Prostate gland (tissue), 2 donors: ENCODE data around the gene ZNF185. TPM values are rescaled to one million over a fixed set of nuclear protein-coding genes. Genes with fewer than 3 reads are reported as not detected.
"Not testable (repeated sequence)": the region's sequence is repeated elsewhere in the genome, so short reads cannot be mapped to it uniquely, and the experiment has no call there.

ENCODE experiments used
- DNase-seq: peaks from one replicate; pipeline ENCODE4 v3.0.0-alpha.2; 2019; ENCODE audit warnings: low spot score
- H3K27ac ChIP-seq, 2 donors: fragments of 200-600 bp; sonication (generic); 2 replicates each; pipeline ENCODE4 v1.5.1; 2017 to 2019
- H3K27me3 ChIP-seq: fragments of 200-600 bp; sonication (generic); replicated peaks from 2 replicates; pipeline ENCODE4 v1.5.1; 2019; ENCODE audit not compliant: insufficient read depth
- H3K36me3 ChIP-seq, 2 donors: fragments of 200-600 bp; sonication (generic); 1 replicate in 1 of 2; 2 replicates in 1 of 2; pipeline versions ENCODE4 v1.5.1 to v1.8.1; 2017 to 2019
- H3K4me1 ChIP-seq: fragments of 200-600 bp; sonication (generic); replicated peaks from 2 replicates; pipeline ENCODE4 v1.5.1; 2019
- H3K4me3 ChIP-seq, 2 donors: fragments of 200-600 bp; sonication (generic); 2 replicates each; pipeline ENCODE4 v1.5.1; 2017 to 2019
- H3K9me3 ChIP-seq: fragments of 200-600 bp; sonication (generic); 2 replicates; pipeline ENCODE4 v1.5.1; 2017
- POLR2A ChIP-seq: fragments of 450-650 bp; IDR thresholded peaks from one replicate; pipeline ENCODE4 v1.6.1; 2016; ENCODE audit warnings: antibody characterized with exemption, mild to moderate bottlenecking
- POLR2AphosphoS5 ChIP-seq: sonication (generic); formaldehyde crosslinking; IDR thresholded peaks from one replicate; pipeline ENCODE4 v1.6.1; 2017; ENCODE audit warnings: antibody characterized with exemption
- WGBS: methylation state at CpG from one replicate; pipeline ENCODE4 v1.1.5; 2018; 5-methylcytosine and 5-hydroxymethylcytosine counted together
- intact Hi-C: fragments of 100-400 bp; cut with DNase I; formaldehyde crosslinking; loops from one replicate; pipeline ENCODE4 v1.14.2; 2022
- total RNA-seq, 2 donors: library from RNA; depleted of rRNA; stranded (reverse); fragments of >200 nt; gene quantifications; one replicate each; pipeline ENCODE4 v1.1.0, GENCODE V29; 2016
- TF ChIP-seq, protein P1 (sequence below), 4 experiments: fragments of 200-600 bp in 2 of 4; fragments of 450-650 bp in 2 of 4; sonication (generic) in 2 of 4; IDR thresholded peaks; 1 replicate in 3 of 4; 2 replicates in 1 of 4; pipeline ENCODE4 v1.5.1; 2016 to 2019; ENCODE audit warnings: antibody characterized with exemption in 4 of 4, mild to moderate bottlenecking in 2 of 4, moderate library complexity in 2 of 4

Gene ZNF185
- total RNA-seq, 2 donors from 2014 or later, result 20.3 to 27.1 TPM

DNA sequence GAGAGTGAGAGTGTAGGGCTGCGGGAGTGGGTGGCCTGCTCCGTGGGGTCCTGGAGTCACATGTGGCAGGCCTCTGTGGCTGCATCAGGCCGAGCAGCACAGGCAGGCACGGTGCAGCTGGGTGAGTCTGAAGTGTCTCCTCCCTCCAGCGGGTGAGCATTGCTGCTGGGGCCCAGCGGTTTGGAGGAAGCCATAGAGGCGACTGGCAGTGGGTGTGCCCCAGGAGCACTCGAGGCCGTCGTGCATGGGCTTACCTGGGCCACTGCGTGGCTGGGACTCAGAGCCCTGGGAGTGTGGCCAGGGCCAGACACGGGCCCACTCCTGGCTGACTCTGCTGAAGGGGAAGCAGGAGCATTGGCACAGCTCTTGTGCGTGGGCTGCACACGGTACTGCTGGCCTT is 10.6 kb downstream of the ZNF185 start:
- Histone ChIP-seq H3K4me3 (no peak overlapping the region), H3K36me3 (no peaks in the 10 kb centered on the region), H3K27ac (no peak overlapping the region), H3K9me3 (no peaks in the 10 kb centered on the region), H3K4me1 (no peaks in the 10 kb centered on the region), H3K27me3 (no peaks in the 10 kb centered on the region)
- intact Hi-C loops, result no loop called here
- DNase-seq, result no peak
- TF ChIP-seq POLR2A, result no peak
- TF ChIP-seq, protein P1, sequence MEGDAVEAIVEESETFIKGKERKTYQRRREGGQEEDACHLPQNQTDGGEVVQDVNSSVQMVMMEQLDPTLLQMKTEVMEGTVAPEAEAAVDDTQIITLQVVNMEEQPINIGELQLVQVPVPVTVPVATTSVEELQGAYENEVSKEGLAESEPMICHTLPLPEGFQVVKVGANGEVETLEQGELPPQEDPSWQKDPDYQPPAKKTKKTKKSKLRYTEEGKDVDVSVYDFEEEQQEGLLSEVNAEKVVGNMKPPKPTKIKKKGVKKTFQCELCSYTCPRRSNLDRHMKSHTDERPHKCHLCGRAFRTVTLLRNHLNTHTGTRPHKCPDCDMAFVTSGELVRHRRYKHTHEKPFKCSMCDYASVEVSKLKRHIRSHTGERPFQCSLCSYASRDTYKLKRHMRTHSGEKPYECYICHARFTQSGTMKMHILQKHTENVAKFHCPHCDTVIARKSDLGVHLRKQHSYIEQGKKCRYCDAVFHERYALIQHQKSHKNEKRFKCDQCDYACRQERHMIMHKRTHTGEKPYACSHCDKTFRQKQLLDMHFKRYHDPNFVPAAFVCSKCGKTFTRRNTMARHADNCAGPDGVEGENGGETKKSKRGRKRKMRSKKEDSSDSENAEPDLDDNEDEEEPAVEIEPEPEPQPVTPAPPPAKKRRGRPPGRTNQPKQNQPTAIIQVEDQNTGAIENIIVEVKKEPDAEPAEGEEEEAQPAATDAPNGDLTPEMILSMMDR (IDR thresholded peaks at IDR 0.05), result no peak
- WGBS, result 71% methylated on average over 4 of the region's 14 CpGs

DNA sequence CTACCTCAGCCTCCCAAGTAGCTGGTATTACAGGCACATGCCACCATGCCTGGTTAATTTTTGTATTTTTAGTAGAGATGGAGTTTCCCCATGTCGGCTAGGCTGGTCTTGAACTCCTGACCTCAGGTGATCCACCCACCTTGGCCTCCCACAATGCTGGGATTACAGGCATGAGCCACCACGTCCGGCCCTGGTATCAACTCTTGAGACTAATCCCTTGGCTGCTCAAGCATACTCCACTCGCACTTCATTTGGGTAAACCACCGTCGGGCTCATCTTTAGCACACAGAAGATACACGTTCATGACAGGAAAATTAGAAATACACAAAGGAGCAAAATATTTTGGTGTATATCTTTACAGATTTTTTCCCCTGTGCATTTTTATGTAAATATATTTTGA is 12.2 kb downstream of the ZNF185 start:
- H3K9me3 ChIP-seq, H3K27ac ChIP-seq, H3K4me3 ChIP-seq, intact Hi-C loops, H3K27me3 ChIP-seq, H3K36me3 ChIP-seq, DNase-seq, H3K4me1 ChIP-seq: not testable (repeated sequence)
- 92% methylated on average over 7 of the region's 7 CpGs for WGBS

DNA sequence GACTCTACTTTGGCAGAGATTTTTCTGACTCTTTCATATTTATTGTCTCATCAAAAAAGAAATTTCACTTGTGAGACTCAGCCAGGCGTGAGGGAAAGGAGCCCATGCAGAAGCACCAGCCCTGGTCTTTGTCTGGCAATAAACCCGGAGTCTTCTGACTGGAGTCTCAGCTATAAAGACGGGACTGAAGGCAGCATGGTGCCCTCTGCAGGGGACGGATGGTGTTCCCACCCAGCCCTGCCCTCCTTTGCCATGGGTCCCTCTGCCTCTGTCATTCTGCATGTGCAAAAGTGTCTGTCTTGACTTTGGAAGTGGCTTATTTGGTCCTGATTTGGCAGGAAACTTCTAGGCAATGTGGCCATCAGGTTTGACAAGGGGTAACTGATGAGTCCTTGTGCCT is 14.2 kb downstream of the ZNF185 start:
- WGBS, result 47% methylated on average over 4 of the region's 4 CpGs
- DNase-seq, result no peak
- no peaks in the 10 kb centered on the region for H3K9me3 ChIP-seq
- H3K27ac ChIP-seq, result no peak overlapping the region
- H3K27me3 ChIP-seq, result no peaks in the 10 kb centered on the region
- H3K36me3 ChIP-seq, result no peaks in the 10 kb centered on the region
- intact Hi-C loops, result no loop called here
- TF ChIP-seq, protein P1 (IDR thresholded peaks at IDR 0.05), result peak in 1 of 4 experiments; percentile 12
- no peak for TF ChIP-seq POLR2AphosphoS5
- TF ChIP-seq POLR2A, result no peak
- H3K4me1 ChIP-seq, result no peaks in the 10 kb centered on the region
- H3K4me3 ChIP-seq, result no peak overlapping the region

DNA sequence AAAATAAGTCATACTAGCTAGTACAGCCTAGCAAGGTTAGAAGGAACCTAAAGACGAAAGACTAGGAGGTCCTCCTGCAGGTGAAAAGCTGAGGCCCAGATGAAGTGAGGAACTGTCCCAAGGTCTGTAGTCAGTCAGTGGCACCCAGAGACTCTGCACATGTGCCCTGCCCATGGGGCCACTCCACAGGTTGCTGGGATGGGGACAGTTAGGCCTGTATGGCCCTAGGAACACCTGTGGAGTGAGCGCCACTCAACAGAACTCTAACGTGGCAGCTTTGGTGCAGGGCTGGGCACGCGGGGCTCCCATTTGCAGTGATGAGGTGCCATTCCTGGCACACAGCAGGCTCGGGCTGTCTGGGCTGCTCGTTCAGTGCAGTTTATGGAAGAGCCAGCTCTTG is 14.8 kb downstream of the ZNF185 start:
- H3K4me3 ChIP-seq, result no peak overlapping the region
- no peaks in the 10 kb centered on the region for H3K9me3 ChIP-seq
- no peaks in the 10 kb centered on the region for H3K36me3 ChIP-seq
- no peak overlapping the region for H3K27ac ChIP-seq
- WGBS, result 100% methylated on average over 2 of the region's 7 CpGs
- H3K27me3 ChIP-seq, result no peaks in the 10 kb centered on the region
- no peaks in the 10 kb centered on the region for H3K4me1 ChIP-seq
- TF ChIP-seq POLR2AphosphoS5, result no peak
- no peak for TF ChIP-seq POLR2A
- TF ChIP-seq, protein P1 (IDR thresholded peaks at IDR 0.05), result no peak
- intact Hi-C loops, result no loop called here
- no peak for DNase-seq

DNA sequence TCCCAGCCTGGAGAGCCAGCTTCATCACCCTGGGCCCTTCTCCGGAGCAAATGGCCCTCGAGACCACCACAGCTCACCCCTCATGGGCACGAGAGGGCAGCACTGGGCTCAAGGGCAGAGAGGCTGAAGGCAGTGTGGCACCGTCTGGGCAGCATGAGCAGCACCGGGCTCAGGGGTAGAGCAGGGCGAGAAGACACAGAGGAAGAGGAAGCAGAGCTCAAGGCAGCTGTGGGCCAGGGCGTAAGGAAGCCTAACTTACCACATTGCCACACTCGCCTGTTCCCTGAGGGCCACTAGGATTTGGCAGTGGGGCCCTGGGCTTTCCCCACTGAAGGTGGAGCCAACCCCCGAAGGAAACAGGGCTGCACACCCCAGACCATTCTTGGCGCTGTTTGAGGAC is 15.5 kb downstream of the ZNF185 start:
- no peak overlapping the region for H3K4me3 ChIP-seq
- DNase-seq, result no peak
- H3K36me3 ChIP-seq, result no peaks in the 10 kb centered on the region
- no peak overlapping the region for H3K27ac ChIP-seq
- TF ChIP-seq POLR2A, result no peak
- TF ChIP-seq POLR2AphosphoS5, result no peak
- TF ChIP-seq, protein P1 (IDR thresholded peaks at IDR 0.05), result no peak
- H3K27me3 ChIP-seq, result no peaks in the 10 kb centered on the region
- no peaks in the 10 kb centered on the region for H3K4me1 ChIP-seq
- intact Hi-C loops, result no loop called here
- WGBS, result 80% methylated on average over 7 of the region's 10 CpGs
- H3K9me3 ChIP-seq, result no peaks in the 10 kb centered on the region
